ENCODE data around the gene IRF9. TPM values are rescaled to one million over a fixed set of nuclear protein-coding genes. Genes with fewer than 3 reads are reported as not detected.

IRF9 gene
- total and polyA plus RNA-seq, 2 of the 4 experiments (the other 2 are of a cell fraction) = 25.6 to 34.6 TPM

GRCh38 chr14:24167469-24168114, 6.5 kb downstream of the IRF9 start:
- no TSS peak for BruUV-seq (replicated peaks)
- Histone ChIP-seq H2AFZ (replicated peaks; ENCODE audit: low read length, poor library complexity) (no peak overlapping the region), H2AK9ac (replicated peaks; ENCODE audit: low read depth, low read length, poor library complexity) (no peak overlapping the region), H3K56ac (ENCODE audit: extremely low read depth, insufficient read depth, low read length) (no peak overlapping the region), H2BK15ac (ENCODE audit: low read depth, low read length) (no peak overlapping the region), H3K4me3 (ENCODE audit: insufficient read depth, low read depth, low read length) (no peak overlapping the region), H3K23ac (ENCODE audit: low read depth, low read length) (no peak overlapping the region), H3K4me2 (ENCODE audit: low read depth, low read length) (no peak overlapping the region), H3K9ac (ENCODE audit: low read depth, low read length) (no peak overlapping the region), H3K9me1 (ENCODE audit: insufficient read depth, low read length) (peaks cover 5% of the 10 kb centered on the region; the same call in 1 of the 2 replicates), H4K8ac (ENCODE audit: low read depth in 2 of 2, low read length in 2 of 2) (no peak overlapping the region), H3K9me3 (ENCODE audit: control insufficient read depth, insufficient read depth, low read length) (no peaks in the 10 kb centered on the region), H3K79me1 (ENCODE audit: low read depth in 1 of 2, low read length in 2 of 2) (peaks cover 6 to 25% of the 10 kb centered on the region in 2 experiments; a peak in 3 of 4 replicates), H2BK5ac (ENCODE audit: low read depth, low read length, poor library complexity, severe bottlenecking) (no peak overlapping the region), H2AK5ac (ENCODE audit: low read depth, low read length) (no peak overlapping the region), H3K27me3 (ENCODE audit: control insufficient read depth, insufficient read depth, low read length) (no peaks in the 10 kb centered on the region), H4K5ac (ENCODE audit: low read depth, low read length) (no peak overlapping the region), H4K20me1 (ENCODE audit: insufficient read depth, low read length) (no peaks in the 10 kb centered on the region), H3K4ac (ENCODE audit: low read depth, low read length) (no peak overlapping the region), H3K36me3 (ENCODE audit: control insufficient read depth, insufficient read depth, low read length) (peaks cover 55% of the 10 kb centered on the region), H4K91ac (ENCODE audit: insufficient read depth, low read depth, low read length) (no peak overlapping the region), H3K18ac (ENCODE audit: low read depth, low read length) (no peak overlapping the region), H3K4me1 (ENCODE audit: control insufficient read depth, insufficient read depth, low read length) (no peaks in the 10 kb centered on the region), H2BK20ac (ENCODE audit: low read depth, low read length) (no peak overlapping the region), H3K27ac (ENCODE audit: insufficient read depth, low read length) (no peak overlapping the region), H2BK120ac (ENCODE audit: low read depth, low read length) (no peak overlapping the region), H3K14ac (replicated peaks; ENCODE audit: low read depth, low read length) (no peak overlapping the region)
- ChIA-PET CTCF (no interaction called here), POLR2A (ENCODE audit: unreplicated experiment) (no interaction called here)
- ATAC-seq (ENCODE audit: low read depth) (no peak), DNase-seq (no peak)
- WGBS, 2 experiments (ENCODE audit: extremely low coverage in 2 of 2, insufficient read length in 1 of 2) = 100% methylated on average over 1 of the region's 3 CpGs; no CpG with 5 or more reads in 1 of the 2 experiments
- TF ChIP-seq CEBPB (IDR thresholded peaks at IDR 0.05; ENCODE audit: low read depth, low read length) = 0 out of 2 replicates have a peak, but pooled peaks have one; percentile 46
- no peak for TF ChIP-seq CTCF (conservative IDR thresholded peaks at IDR 0.05; ENCODE audit: low read depth, low read length)
- dilution Hi-C loops (cut with HindIII; ENCODE audit: low sequenced_read_pairs, unreplicated experiment) = no loop called here
- intact Hi-C loops (cut with micrococcal nuclease) = no loop called here
- in situ Hi-C loops (cut with MboI; ENCODE audit: low sequenced_read_pairs) = no loop called here

Measured in IMR-90 (cell line).